A549 (cell line): ENCODE measurements around the gene CDC42EP5.

ENCODE experiments used
- BHLHE40 ChIP-seq: IDR thresholded peaks from 2 replicates; pipeline ENCODE4 v1.6.1; 2012; ENCODE audit warnings: low read depth, low read length, inconsistent platforms
- CHD4 ChIP-seq: fragments of 200-600 bp; sonication (generic); IDR thresholded peaks from 2 replicates; pipeline ENCODE4 v1.6.1; 2016; ENCODE audit warnings: antibody characterized with exemption, mild to moderate bottlenecking, borderline replicate concordance
- CTCF ChIP-seq: fragments of >200 bp; sonication (Bioruptor Twin); formaldehyde crosslinking; IDR thresholded peaks from 3 replicates; pipeline ENCODE4 v1.5.1; 2016
- HES2 ChIP-seq: fragments of >200 bp; sonication (Bioruptor Twin); formaldehyde crosslinking; IDR thresholded peaks from 2 replicates; pipeline ENCODE4 v1.6.1; 2016
- HMGXB4 ChIP-seq: fragments of 250-450 bp; sonication (Bioruptor Pico); IDR thresholded peaks from 2 replicates; pipeline ENCODE4 v1.5.0; 2021; ENCODE audit warnings: mild to moderate bottlenecking, moderate library complexity, borderline replicate concordance
- HOXA7 ChIP-seq: fragments of 250-450 bp; sonication (Bioruptor Pico); IDR thresholded peaks from 2 replicates; pipeline ENCODE4 v1.5.0; 2020; ENCODE audit warnings: mild to moderate bottlenecking, moderate library complexity
- JUN ChIP-seq, 2 experiments: fragments of >200 bp; sonication (Bioruptor Twin); formaldehyde crosslinking; IDR thresholded peaks; 2 replicates in 1 of 2; 3 replicates in 1 of 2; pipeline ENCODE4 v1.6.1; 2016 to 2017
- MAX ChIP-seq: IDR thresholded peaks from 2 replicates; pipeline ENCODE4 v1.6.1; 2012
- RNF2 ChIP-seq: fragments of 200-600 bp; sonication (generic); IDR thresholded peaks from 2 replicates; pipeline ENCODE4 v1.6.1; 2016; ENCODE audit warnings: low read depth, mild to moderate bottlenecking, antibody characterized with exemption, moderate library complexity, borderline replicate concordance
- ZNF302 ChIP-seq: fragments of 250-450 bp; sonication (Bioruptor Pico); IDR thresholded peaks from 2 replicates; pipeline ENCODE4 v1.9.0; 2021; ENCODE audit warnings: inconsistent platforms, mild to moderate bottlenecking, moderate library complexity

GRCh38 chr19:54461613-54462012 is 11.5 kb downstream of the CDC42EP5 start:
- no peak; a peak in 1 of 5 replicates for TF ChIP-seq JUN (IDR thresholded peaks at IDR 0.05)
- TF ChIP-seq CTCF, result no peak
- no peak for TF ChIP-seq CHD4
- no peak for TF ChIP-seq HES2
- TF ChIP-seq BHLHE40, result no peak
- no peak for TF ChIP-seq ZNF302
- no peak for TF ChIP-seq HOXA7 (CRISPR knock-in tag)
- TF ChIP-seq RNF2, result no peak
- TF ChIP-seq MAX, result no peak
- TF ChIP-seq HMGXB4 (CRISPR knock-in tag), result no peak
